ENCODE data around the gene PLPPR2.
A peak's percentile ranks its signal among the peaks of the same experiment; 100 is the strongest.
"Not testable (repeated sequence)": the region's sequence is repeated elsewhere in the genome, so short reads cannot be mapped to it uniquely, and the experiment has no call there.

PLPPR2 gene

GRCh38 chr19:11377756-11378155 is 22.5 kb downstream of the PLPPR2 start:
- Histone ChIP-seq H3K79me2 (ENCODE audit: insufficient read depth, low read length) (peaks cover 20% of the 10 kb centered on the region; the same call in 1 of the 2 replicates), H2AFZ (ENCODE audit: low read length) (no peak overlapping the region), H3K9me3 (ENCODE audit: insufficient read depth, low read depth, low read length) (no peaks in the 10 kb centered on the region), H3K9me2 (replicated peaks; ENCODE audit: low read depth, low read length) (no peaks in the 10 kb centered on the region), H3K4me2 (ENCODE audit: low read depth, low read length, poor library complexity, severe bottlenecking) (peak overlapping the region; percentile 92), H3K9ac (ENCODE audit: low read depth, low read length, poor library complexity, severe bottlenecking) (no peak overlapping the region), H3K4me1 (ENCODE audit: insufficient read depth, low read length, poor library complexity, severe bottlenecking) (peaks cover 34% of the 10 kb centered on the region), H3K4me3 (ENCODE audit: low read length, poor library complexity, severe bottlenecking) (peak overlapping the region; percentile 90), H3K36me3 (ENCODE audit: insufficient read depth, low read length) (no peaks in the 10 kb centered on the region), H3F3A (ENCODE audit: low read depth) (no peaks in the 10 kb centered on the region), H4K20me1 (ENCODE audit: insufficient read depth, low read length, poor library complexity, severe bottlenecking) (peaks cover 5% of the 10 kb centered on the region), H3K27me3 (ENCODE audit: insufficient read depth, low read length, poor library complexity, severe bottlenecking) (no peaks in the 10 kb centered on the region)
- TF ChIP-seq CTCF (conservative IDR thresholded peaks at IDR 0.05; ENCODE audit: low read length) (no peak), EZH2phosphoT487 (IDR thresholded peaks at IDR 0.05; ENCODE audit: borderline replicate concordance) (no peak)

GRCh38 chr19:11378319-11379189 is 23.3 kb downstream of the PLPPR2 start:
- H3K9me2 ChIP-seq (replicated peaks; ENCODE audit: low read depth, low read length), result no peaks in the 10 kb centered on the region
- H3K36me3 ChIP-seq (ENCODE audit: insufficient read depth, low read length), result no peaks in the 10 kb centered on the region
- H3K9me3 ChIP-seq (ENCODE audit: insufficient read depth, low read depth, low read length), result no peaks in the 10 kb centered on the region
- H3K4me3 ChIP-seq (ENCODE audit: low read length, poor library complexity, severe bottlenecking), result no peak overlapping the region
- peaks cover 38% of the 10 kb centered on the region for H3K4me1 ChIP-seq (ENCODE audit: insufficient read depth, low read length, poor library complexity, severe bottlenecking)
- TF ChIP-seq EZH2phosphoT487 (IDR thresholded peaks at IDR 0.05; ENCODE audit: borderline replicate concordance) (no peak), CTCF (conservative IDR thresholded peaks at IDR 0.05; ENCODE audit: low read length) (peak; percentile 73)
- no peaks in the 10 kb centered on the region for H3F3A ChIP-seq (ENCODE audit: low read depth)
- no peaks in the 10 kb centered on the region for H3K27me3 ChIP-seq (ENCODE audit: insufficient read depth, low read length, poor library complexity, severe bottlenecking)
- H2AFZ ChIP-seq (ENCODE audit: low read length), result no peak overlapping the region
- H4K20me1 ChIP-seq (ENCODE audit: insufficient read depth, low read length, poor library complexity, severe bottlenecking), result peaks cover 11% of the 10 kb centered on the region
- no peak overlapping the region for H3K9ac ChIP-seq (ENCODE audit: low read depth, low read length, poor library complexity, severe bottlenecking)
- H3K4me2 ChIP-seq (ENCODE audit: low read depth, low read length, poor library complexity, severe bottlenecking), result no peak overlapping the region
- H3K79me2 ChIP-seq (ENCODE audit: insufficient read depth, low read length), result peaks cover 20% of the 10 kb centered on the region; the same call in 1 of the 2 replicates

GRCh38 chr19:11379269-11379845 is 24.1 kb downstream of the PLPPR2 start:
- not testable (repeated sequence) for H3K4me2 ChIP-seq (ENCODE audit: low read depth, low read length, poor library complexity, severe bottlenecking)
- H3K4me1 ChIP-seq (ENCODE audit: insufficient read depth, low read length, poor library complexity, severe bottlenecking), result peaks cover 36% of the 10 kb centered on the region

More at GRCh38 chr19:11379269-11379845, 24.1 kb downstream of the PLPPR2 start:
- H4K20me1 ChIP-seq (ENCODE audit: insufficient read depth, low read length, poor library complexity, severe bottlenecking); H2AFZ ChIP-seq (ENCODE audit: low read length); H3K9ac ChIP-seq (ENCODE audit: low read depth, low read length, poor library complexity, severe bottlenecking); H3K36me3 ChIP-seq (ENCODE audit: insufficient read depth, low read length); H3K9me3 ChIP-seq (ENCODE audit: insufficient read depth, low read depth, low read length); H3K4me3 ChIP-seq (ENCODE audit: low read length, poor library complexity, severe bottlenecking); H3F3A ChIP-seq (ENCODE audit: low read depth); H3K9me2 ChIP-seq (replicated peaks; ENCODE audit: low read depth, low read length); H3K27me3 ChIP-seq (ENCODE audit: insufficient read depth, low read length, poor library complexity, severe bottlenecking): not testable (repeated sequence)
- H3K79me2 ChIP-seq (ENCODE audit: insufficient read depth, low read length), result peaks cover 15% of the 10 kb centered on the region; the same call in 1 of the 2 replicates

Data from Loucy (cell line).